Erythroblast (primary cell): ENCODE results near the gene SPIN2A.

Experiments used
- GATA1 ChIP-seq: IDR thresholded peaks from 2 replicates; pipeline ENCODE4 v1.6.1; 2011; ENCODE audit warnings: low read depth, mild to moderate bottlenecking, control low read depth, low read length, moderate library complexity
- POLR2A ChIP-seq: IDR thresholded peaks from 2 replicates; pipeline ENCODE4 v1.6.1; 2011; ENCODE audit warnings: mild to moderate bottlenecking, low read length

DNA sequence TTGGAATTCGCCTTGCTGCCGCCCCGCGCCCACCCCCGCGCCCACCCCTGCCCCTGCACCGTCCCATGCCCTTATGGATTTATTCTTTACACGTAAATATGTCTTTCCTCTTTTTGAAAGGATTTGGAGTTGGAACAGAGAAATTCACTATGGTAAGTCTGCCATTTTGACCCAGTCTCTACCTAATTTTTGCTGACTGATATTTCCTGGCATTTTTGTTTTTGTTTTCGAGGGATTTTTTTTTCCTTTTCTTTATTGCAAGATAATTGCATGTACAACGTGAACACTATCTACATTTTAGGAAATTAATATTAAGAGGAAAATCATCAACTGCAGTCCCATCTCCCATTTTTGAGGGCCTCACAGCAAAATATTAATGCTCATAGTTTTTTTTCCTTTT lies 15.4 kb downstream of the SPIN2A start:
- TF ChIP-seq POLR2A: no peak
- TF ChIP-seq GATA1: no peak
